GOT3 (cell line): ENCODE data around the gene RPLP2.

ENCODE experiments used
- DNase-seq: peaks from one replicate; lab custom pipeline; 2025; ENCODE audit warnings: mixed read lengths; lab: John Stamatoyannopoulos, UW

Gene RPLP2

DNA sequence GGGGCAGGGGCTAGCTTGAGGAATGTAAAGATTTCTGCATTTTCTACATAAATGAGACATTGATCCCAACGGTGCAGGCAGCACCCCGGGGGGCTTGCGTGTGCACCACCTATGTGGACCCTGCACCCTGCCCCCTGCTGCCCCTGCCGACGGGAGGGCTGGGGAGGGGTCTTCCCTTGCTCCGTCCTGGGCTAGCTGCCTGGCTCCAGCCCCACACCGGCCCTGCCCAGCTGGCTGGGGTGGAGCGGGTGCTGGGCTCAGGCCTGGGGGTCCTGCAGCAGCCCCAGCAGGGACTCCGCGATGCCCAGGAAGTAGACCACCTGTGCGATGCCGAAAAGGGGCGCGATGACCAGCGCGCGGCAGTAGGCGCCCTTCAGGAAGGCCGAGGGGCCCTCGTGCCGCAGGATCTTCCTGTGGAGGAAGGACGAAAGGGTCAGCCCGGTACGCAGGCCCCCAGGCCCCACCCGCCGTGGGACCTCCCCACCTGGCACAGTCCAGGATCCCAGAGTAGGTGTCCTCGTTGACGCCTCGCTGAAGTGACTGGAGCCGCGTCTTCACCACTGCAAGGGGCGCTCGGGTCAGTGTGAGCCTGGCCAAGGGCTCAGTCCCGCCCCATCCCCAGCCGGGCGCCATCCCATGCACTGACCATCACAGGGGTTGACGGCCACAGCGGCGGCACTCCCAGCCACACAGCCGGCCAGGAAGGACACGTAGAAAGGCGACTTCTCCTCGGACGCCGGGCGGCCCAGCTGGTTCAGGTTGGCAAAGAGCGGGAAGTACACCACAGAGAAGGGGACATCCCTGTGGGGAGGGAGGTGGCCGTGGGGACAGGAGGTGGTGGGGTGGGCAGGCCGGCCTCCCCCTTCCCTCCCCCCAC lies 17.9 kb upstream of the RPLP2 start:
- DNase-seq, result no peak

DNA sequence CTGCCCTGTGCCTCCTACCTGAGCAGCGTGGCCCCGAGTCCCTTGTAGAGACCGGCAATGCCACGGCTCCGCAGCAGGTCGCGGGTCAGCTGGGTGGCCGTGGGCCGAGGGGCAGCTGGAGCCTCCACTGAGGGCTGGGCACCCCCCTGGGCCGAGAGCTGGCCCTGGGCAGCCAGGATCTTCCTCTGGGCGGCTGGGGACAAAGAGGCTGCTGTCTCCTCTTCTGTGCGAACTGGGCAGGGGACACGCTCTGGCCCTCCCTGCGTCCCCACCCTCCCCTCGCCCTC lies 17.3 kb upstream of the RPLP2 start:
- DNase-seq, result no peak

DNA sequence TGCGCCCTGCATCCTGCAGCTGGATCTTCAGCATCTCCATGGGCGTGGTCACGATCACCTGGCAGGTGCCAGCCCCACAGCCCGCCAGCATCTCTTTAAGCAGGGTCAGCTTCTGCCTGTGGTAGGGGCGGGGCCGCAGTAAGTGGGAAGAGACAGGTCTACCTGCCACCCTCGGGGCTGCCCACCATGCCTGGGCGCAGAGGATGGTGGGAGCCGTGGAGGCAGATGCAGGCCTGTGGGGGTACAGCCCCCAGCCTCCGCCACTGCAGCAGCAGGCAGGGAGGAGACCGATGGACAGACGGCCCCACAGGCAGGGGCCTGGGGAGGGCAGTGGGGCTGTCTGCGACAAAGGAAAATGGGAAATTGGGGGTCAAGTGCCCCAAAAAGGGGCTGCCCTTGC lies 16.9 kb upstream of the RPLP2 start:
- no peak for DNase-seq

DNA sequence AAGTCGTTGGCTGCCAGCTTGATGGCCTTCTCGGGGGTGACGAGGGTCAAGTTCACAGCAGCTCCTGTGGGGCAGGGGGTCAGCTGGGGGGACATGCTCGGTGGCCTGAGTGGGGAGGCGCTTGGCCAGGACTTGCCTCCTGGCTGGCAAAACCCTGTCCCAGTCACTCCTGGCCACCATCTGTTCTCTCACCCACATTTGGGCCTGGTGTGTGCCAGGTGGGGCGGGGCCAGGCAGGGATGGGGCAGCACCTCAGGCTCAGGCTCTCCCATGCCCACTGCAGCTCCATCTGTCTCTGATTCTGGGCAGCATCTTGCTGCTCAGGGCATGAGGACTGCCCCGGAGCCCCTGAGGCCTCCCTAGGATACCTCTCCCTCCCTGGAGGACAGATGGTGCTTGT lies 16.2 kb upstream of the RPLP2 start:
- no peak for DNase-seq

DNA sequence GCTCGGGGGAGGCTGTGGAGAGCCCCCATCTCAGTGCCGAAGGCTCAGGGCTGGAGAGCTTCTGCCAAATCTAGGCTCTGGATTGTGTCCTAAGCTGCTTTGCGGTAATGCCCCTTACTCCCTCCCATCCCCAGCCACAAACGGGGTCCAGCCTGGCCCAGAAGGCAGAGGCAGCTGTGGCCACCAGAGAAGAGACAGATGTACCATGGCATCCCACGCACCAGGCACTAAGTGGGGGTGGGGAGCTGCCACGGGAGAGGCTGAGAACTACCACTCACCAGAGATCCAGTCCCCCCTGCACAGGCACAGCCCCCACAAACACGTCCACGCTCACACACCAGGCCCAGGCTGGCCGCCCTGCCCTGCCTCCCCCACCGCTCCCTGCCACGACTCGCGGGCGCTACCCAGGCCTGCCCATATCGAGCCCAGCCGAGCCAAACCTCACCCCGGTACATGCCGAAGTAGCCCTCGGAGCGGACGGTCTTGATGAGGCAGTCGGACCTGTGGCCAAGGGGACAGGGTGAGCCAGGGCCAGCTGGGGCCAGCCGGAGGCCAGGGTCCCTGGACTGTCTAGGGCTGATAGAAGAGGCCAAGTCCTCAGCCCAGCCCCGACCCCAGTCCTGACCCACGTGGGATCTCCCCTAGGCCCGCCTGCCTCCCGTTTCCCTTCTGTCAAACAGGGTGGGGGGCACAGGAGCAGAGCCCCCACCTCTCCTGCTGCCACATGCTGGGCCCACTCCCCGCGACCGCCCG lies 15.6 kb upstream of the RPLP2 start:
- no peak for DNase-seq

DNA sequence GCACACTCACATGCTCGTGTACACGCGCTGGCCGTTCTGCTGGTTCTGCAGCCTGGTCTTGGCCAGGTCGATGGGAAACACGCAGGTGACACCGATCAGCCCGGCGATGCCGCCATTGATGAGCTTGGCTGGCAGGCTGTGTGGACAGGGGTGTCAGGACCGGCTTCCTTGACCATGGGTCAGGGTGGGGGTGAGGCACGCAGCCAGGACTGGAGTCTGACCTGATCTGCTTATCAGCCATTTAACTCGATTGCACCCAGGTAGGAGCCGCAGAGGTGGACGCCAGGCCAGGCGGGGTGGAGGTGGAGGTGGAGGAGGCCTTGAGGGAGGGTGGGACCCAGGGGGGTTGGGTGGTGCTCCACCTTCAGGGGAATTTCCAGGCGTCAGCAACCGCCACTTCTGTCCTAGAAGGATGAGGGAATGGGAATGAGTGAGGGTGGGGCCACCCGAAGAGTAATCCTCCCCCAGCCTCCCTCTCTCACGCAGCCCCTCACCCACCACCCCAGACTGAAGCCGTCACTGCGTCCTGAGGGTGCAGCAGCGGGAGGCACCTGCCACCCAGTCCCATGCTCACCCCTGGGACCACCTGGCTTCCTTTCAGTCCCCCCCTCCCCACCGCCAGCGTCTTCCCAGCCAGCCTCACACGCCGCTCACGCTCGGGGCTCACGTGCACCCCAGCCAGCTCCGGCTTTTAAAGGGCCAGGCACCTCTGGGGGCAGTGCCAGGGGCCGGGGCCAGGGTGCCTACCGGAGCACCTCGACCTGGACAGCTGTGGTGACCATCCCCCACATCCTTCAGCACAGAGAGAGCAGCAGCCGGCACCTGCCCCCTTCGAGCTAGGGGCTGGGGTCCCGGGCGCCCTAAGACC lies 14.8 kb upstream of the RPLP2 start:
- DNase-seq, result no peak

DNA sequence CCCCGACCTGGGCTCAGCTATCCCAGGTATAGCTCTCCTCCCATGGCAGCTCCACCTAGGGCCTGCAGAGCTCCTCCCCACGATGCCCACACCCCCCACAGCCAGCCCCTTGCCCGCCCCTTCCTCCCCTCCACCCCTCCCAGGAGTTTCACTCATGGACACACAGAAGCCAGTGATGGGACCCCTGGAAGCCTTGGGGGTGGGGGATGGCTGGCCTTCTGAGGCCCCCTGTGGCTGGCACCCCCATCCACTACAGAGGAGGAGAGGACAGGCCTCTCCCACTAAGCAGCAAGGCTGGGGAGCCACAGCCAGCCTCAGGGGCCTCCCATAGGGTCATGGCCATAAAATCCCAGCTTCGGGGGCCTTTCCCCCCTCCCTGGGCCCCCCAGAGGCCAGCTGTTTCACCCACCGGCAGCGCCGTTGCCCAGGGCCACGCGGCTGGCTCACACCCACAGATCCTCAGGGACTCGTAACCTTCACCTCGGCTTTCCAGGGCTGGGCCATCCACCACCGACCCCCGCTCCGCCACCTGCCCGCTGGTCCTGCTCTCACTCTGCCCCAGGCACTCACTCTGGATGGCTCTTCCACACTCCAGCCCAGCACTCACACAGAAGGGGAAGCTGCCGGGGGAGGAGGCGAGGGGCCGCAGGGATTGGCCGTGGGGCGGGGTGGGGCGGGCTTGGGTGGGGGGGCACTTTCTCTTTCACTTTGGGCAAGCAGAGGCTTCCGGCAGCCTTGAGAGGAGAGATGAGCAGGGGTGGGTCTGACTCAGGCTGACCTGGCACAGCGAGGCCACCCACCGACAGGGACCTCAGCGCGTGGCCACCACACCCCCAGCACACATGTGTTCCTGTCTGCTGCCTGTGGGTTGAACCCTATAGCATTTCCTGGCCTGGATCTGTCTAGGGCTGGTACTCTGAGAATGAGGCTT lies 13.9 kb upstream of the RPLP2 start:
- DNase-seq, result peak; percentile 41

DNA sequence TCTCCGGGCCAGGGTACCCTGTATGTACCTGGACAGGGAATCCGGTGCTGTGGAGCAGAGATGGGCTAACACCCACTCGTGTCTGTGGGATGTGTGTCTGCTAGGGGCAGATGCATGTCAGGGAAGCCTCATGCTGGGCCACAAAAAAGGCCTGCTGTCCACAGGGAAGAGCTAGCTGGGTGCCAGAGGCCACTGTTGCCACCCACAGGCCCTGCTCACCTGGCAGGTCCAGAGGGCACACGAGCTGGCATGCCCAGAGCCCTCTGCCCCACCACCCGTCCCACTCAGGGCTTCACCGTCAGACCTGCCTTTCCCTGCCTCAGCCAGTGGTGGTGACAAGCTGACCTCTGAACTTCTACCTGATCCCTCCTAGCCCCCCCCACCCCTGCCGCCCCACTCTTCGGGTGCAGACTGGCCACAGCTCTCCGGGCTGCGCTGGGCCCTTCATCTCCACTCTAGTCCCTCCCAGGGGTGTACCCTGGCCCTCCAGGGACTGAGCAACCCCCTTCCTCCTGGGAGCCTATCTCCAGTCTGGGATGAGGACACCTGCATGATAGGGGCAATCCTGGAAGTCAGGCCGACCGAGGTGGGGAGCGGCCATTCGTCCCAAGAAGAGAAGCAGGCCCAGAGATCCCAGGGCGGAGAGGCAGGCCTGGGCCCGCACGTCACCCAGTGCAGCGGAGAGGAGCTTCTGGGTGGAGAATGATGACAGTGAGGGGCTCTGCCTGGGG lies 13.0 kb upstream of the RPLP2 start:
- DNase-seq, result no peak

DNA sequence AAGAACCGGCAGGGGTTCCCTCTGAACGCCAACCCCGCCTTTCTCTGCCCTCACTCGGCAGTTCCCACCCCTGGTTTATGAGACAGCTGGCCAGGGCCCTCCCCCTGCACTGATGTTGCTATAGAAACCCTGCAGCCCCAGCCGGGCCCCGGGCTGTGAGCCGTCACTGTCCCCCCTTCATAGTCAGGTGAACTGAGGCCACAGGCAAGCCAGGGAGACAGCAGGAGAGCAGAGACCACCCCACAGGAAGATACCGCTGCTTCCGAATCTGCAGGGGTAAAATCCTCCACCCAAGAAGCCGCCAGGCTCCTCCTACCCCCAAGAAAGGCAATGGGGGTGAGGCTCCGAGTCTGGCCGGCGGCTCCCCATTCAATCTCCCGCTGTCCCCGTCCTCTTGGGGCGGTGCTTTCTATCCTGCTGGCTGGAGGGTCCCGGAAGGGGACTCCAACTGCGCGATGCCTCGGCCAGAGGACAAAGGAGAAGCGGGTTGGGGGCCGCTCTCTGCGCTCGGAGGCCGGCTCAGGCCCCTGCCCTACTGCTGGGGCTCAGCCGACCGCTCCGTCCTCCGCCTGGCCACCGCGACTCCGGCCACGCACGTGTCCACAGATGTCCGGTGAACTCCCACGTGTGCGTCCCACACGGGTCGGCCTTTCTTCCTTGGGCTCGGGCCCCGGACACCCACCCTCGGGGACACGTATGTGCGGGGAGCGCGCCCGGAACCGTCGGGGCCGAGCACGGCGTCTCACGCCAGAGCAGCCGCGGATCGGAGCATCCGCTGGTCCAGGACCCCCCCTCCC lies 12.3 kb upstream of the RPLP2 start:
- no peak for DNase-seq

DNA sequence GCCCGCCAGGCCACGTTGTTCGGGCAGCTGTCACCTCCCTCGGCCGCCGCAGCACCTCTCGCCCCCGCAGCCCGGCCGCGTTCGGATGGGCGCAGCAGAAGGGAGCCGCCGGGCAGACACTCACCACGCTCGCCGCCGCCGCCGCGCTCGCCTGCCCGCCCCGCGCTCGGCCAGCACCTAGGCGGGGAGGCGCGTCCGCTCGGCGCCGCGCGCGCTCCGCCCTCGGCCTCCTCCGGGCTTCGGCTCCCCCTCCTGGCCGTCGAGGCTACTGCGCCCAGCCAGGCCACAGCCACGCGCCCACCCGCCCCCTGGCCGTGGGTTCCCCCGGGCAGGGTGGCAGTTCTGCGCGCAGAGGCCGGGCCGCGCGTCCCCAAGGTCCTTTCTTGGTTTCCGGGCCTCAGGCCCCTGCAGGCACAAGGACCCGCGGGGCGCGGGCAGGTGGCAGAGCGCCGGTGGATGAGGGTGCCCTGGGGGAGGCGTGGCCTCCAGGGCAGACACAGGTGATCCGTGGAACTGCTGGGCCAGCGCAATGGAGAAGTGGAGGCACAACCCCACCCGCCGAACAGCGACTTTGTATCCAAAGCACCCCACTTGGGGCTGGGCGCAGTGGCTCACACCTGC lies 11.6 kb upstream of the RPLP2 start, which contains the start of gene SLC25A22:
SLC25A22 (minus strand) TSS at position 189 of the 621 bp plus-strand sequence. CDS start 3,275 bp downstream, outside the sequence.
- DNase-seq, result no peak

DNA sequence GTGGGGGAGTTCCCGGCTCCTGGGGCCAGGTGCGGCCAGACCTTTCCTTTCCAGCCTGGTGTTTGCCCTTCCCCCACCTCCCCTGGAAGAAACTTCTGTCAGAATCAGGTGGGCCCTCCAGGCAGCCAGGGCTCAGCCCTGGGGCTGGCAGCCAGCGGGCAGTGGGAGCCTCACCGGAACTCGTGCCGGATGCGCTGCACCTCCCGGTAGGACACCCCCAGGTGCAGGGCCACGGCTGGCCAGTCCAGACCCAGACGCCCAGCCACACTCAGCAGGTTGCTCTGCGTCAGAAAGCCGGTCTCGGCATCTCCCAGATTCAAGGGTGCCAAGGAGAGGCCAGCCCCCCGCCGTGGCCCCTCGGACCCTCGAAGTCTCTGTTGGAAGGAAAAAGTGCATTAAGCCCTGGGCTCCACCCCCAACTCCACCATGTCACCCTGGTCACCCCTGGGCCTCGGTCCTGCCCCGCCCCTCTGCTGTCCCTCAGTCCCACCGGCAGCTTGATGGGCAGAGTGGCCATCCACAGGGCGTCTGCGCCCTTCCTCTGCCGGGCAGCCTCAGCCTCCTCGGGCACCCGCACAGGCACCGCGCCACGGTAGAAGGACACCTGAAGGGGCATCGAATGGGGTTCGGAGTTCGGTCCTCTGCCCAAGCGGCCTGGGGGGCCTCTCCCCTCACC lies 10.0 kb upstream of the RPLP2 start:
- DNase-seq, result no peak

DNA sequence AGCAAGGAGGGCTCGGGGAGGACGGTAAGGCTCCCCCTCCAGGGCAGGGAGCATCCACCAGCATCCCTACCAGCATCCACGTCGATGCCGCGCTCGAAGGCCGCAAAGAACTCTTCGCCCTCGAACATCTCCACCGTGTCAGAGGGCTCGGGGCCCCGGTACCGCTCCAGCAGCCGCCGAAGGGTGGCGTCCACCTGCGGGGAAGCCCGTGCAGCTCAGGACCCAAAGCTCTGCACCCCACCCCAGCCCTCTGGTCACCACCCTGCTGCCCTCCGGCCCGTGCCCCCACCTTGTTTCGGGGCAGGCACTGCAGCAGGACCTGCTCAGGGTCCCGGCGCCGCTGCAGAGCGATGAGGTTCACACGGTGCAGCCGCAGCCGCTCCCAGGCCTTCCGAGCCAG lies 9.3 kb upstream of the RPLP2 start:
- DNase-seq, result no peak

DNA sequence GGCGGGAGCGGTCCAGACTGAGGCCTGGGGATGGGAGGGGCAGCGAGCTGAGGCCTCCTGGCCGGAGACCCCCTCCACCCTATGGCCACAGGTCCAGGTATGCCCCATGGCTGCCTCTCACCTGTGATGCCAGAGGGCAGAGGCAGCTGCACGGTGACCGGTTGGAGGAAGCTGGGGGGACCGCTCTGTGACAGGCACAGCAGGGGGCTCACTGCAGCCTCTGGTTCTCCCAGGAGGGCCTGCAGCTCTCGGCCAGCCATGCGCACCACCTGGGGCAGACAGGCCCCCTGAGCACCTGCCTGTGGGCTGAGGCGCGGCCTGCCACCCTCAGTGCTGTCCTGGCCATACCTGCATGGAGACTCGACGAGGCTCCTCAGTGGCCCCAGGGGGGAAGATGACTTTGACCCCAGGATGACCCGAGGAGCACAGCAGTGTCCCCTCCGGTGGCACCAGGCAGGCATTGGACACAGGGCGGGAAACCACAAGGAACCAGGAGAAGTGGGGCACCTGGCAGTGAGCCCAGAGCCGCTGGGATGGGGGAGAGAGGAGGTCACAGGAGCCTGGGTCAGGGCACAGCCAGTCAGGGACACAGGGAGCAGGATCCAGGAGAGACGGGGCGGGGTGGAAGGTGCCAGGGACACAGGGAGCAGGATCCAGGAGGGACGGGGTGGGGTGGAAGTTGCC lies 8.5 kb upstream of the RPLP2 start:
- no peak for DNase-seq

DNA sequence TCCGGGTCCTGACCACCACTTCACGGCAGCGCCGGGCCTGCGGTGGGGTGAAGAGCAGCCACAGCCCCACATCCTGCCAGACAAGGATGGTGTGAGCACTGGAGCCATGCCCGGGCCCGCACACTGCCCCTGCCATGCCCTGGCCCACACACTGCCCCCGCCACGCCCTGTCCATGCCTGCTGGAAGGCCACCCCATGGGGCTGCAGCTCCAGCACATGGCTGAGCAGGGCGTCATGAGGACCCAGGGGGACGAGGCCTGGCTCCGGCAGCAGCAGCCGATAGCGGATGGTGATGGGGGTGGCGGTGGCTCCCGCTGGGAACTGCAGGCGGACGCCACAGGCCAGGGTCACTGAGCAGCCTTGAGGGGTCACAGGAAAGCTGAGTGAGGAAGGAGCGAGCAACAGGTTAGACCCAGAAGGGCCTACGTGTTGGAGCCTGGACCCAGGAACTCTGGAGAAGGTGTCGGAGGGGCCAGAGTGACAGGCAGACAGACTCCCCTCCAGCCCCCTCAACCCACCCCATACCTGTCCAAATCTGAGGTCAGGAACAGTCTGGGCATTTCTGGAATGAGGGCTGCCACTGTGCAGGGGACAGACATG lies 7.6 kb upstream of the RPLP2 start:
- DNase-seq, result no peak

DNA sequence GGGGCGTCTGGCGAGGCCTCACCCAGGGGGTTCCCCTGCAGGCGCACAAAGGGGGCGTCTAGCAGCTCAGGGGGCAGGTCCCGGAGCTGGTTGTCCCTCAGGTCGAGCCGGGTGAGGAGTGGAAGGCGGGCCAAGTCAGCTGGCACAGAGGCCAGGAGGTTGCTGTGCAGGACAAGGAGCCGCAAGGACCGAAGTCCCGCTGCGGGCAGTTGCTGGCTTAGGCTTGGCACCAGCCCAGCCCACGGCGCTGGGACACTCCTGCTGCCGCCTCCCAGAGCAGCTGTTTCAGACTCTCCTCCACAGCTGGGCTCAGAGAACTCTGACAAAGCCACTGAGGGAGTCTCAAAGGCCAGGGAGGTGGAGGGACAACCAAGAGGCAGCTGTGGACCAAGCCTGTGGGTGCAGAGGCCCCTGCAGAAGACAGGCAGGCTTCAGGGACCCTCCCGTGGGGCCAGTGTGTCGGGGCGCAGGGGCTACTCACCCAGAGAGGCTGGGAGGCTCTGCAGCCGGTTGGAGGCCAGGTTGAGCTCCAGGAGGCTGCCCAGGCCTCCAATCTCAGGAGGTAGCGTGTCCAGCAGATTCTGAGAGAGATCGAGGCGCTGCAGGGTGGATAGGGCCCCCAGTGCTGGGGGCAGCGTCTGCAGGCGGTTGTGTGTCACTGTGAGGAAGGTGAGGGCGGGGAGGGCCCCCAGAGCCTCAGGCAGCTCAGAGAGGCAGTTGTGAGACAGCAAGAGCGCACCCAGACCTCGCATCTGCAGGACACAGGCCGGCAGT lies 6.9 kb upstream of the RPLP2 start:
- no peak for DNase-seq

DNA sequence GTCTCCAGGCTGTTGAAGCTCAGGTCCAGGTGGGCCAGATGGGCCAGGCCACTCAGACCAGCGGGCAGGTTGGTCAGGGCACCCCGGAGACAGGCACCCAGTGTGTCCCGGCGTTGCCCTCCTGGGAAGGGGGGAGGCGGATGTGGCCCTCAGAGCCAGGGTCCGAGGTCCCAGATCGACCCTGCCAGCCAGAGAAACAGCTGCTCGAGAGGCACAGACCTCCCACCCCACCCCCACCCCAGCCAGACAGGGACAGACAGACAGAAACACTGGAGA lies 6.4 kb upstream of the RPLP2 start:
- DNase-seq, result no peak
